GM18517 (cell line): ENCODE measurements around the gene XCR1.
"Not testable (repeated sequence)": the region's sequence is repeated elsewhere in the genome, so short reads cannot be mapped to it uniquely, and the experiment has no call there.

Experiments used
- ATAC-seq: cut with Tn5 transposase; IDR thresholded peaks from one replicate; pipeline ENCODE4 v1.9.1; 2021; ENCODE audit warnings: mild to moderate bottlenecking, moderate library complexity; ENCODE audit not compliant: unreplicated experiment

XCR1 gene, protein sequence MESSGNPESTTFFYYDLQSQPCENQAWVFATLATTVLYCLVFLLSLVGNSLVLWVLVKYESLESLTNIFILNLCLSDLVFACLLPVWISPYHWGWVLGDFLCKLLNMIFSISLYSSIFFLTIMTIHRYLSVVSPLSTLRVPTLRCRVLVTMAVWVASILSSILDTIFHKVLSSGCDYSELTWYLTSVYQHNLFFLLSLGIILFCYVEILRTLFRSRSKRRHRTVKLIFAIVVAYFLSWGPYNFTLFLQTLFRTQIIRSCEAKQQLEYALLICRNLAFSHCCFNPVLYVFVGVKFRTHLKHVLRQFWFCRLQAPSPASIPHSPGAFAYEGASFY

GRCh38 chr3:46027021-46027705 lies at the start of gene XCR1:
TSS of gene XCR1 (minus strand) at chr3:46027483. CDS start at chr3:46021947, 5,536 bp downstream.
- ATAC-seq, result no peak

DNA sequence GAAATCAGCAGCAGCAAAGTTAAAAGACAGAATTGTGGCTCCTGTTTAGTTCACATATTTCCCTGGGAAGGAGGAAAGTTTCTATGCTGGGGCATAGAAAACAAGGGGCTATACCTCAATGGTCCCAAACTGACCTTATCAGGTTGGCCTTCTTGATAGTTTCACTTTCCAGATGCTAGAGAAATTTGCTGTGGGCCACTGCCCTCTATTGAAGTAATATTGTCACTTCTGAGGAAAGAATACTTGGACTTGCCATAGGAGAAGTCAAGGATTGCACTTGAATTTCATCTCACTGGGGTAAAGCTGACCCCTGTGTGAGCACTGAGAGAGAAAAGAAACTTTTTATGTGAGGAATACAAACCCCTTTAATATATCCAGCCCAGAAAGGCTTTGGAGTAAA lies 49.3 kb upstream of the XCR1 start:
- ATAC-seq, result no peak

- no peak for ATAC-seq
These were observed 48.5 kb upstream of the XCR1 start for GRCh38 chr3:46075816-46076215.

DNA sequence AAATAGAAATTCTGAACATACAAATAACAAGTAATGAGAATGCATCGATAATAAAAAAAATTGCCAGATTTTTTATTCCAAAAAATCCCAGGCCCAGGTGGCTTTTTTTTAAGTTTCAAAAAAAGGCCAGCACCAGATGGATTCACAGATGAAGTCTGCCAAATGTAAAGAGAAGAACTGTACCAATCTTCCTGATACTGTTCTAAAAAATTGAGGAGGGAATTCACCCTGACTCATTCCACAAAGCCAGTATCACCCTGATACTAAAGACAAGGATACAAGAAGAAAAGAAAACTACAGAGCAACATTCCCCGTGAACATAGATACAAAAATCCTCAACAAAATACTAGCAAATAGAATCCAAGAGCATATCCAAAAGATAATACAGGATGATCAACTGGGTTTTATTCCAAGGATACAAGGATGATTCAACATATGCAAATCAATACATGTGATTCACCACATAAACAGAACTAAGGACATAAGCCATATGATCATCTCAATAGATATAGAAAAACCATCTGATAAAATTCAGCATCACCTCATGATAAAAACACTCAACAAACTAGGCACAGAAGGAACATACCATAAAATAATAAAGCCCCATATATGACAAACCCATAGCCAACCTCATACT lies 44.1 kb upstream of the XCR1 start:
- no peak for ATAC-seq

DNA sequence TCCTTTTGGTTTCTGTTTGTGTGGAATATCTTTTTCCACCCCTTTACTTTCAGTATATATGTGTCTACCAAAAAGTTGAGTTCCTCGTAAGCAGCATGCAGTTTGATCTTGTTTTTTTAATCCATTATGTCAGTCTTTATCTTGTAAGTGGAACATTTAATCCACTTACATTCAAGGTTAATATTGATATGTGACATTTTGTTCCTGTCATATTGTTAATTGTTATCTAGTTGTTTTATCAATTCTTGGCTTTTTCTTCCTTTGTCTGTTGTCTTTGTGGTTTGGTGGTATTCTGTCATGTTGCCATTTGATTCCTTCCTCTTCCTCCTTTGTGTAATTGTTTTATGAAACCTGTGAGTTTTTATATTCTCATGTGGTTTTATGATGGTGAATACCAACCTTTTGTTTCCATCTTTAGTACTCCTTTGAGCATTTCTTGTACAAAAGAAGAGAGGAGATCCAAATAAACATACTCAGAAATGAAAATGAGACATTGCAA lies 43.4 kb upstream of the XCR1 start:
- ATAC-seq, result no peak

GRCh38 chr3:46068501-46068900 lies 41.2 kb upstream of the XCR1 start:
- ATAC-seq, result no peak

DNA sequence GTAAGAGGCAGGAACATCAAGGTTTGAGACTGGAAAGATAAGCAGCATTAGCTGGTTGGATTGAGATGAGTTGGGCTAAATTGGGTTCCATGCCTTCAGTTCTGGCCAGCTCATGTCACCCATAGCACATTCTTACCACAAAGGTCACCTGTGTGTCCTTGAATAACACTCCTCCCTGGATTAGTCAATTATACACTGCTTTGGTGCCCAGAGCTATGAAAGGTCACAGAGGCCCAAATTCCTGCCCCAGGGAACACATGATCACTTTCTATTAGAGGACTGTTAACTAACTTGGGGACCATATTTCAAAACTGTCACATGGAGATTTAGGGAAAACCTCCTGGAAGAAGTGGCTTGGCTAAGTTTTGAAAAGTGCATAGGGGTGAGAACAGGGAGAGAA lies 40.1 kb upstream of the XCR1 start:
- no peak for ATAC-seq

DNA sequence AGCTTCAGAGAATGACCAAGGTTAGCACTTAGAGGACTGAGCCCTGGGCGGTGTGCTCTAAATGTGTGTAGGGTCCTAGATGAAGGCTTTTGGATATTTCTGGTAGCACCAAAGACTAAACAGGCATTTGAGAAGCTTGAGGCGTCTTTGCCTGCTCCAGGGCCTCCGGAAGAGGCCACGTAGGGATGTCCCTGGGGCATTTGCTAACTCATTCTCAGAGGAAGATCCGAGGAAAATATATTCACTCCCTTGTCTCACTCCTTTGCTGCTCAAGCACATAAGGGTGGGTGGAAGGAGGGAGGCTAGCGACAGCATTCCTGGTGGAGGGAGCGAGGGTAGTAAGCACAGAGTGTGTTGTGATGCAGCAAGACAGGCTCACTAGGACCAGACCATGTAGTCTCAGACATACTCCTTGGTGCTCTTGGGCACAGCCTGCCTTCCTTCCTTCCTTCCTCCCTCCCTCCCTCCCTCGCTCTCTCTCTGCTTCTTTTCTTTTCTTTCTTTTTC lies 38.5 kb upstream of the XCR1 start:
- no peak for ATAC-seq

DNA sequence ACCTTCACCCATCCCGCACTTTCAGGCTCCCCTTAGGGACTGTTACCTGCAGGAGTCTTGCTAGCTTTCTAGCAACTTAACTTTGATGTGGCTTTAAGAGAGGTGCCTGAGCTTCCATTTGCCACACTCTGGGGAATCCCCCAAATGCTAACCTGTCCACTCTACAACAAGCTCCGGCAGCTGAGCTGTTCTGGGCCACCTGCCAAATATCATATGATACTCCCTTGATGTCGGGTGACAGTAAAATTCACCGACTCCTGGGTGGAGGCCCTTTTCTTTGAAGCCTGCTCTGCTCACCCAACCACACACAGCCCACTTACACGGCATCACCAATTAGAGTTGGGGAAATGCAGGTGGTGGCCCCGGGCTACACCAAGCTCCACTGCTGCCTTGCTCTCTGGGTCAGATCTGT lies 38.0 kb upstream of the XCR1 start:
- no peak for ATAC-seq

DNA sequence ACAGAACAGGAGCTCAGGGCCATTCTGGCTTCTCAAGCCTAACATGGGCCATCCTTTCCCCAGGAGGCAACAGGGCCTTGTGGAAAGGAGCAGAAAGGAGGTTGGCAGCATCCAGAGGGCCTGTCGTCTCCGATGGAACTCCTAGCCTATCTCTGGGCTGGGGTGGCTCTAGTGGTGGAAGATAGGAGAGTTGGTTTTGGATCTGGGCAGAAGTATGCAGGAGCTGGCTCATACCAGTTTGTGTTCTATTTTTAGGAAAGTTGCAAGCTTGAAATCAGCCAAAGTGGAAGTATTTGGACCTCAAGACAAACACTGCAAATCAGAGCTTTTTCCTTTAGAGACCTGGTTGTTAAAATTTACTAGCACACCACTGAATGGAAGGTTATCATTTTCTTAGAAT lies 35.4 kb upstream of the XCR1 start:
- ATAC-seq, result no peak

GRCh38 chr3:46061887-46062286 lies 34.6 kb upstream of the XCR1 start:
- ATAC-seq, result no peak

DNA sequence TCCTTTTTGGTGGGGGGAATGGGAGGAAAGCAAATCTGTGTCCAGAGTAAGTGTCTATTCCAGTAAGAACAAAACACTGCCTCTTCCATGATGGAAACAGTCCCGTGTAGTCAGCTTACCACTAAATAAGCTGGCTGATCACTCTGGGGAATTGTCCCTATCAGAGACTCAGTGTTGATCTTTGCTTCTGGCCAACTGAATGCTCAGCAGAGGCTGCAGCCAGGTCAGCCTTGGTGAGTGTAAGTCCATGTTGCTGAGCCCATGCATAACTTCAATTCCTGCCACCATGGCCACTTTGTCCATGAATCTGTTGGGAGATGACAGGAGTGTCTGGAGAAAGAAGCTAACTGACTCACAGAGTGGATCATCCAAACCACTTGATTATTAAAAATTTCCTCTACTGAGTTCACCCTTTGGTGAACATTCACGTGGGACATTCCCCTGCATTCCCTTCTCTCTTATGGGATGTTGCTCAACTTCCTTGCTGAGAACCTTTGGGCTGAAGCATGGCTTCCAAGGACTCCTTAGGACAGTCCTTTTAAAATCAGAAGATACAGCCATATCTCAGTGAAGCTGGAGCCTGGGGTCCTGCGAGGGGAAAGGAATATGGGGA lies 33.9 kb upstream of the XCR1 start:
- ATAC-seq, result no peak

- ATAC-seq, result no peak
These were observed 33.3 kb upstream of the XCR1 start for GRCh38 chr3:46060551-46060950.

- ATAC-seq, result no peak
These were observed 32.1 kb upstream of the XCR1 start for GRCh38 chr3:46059432-46059831.

DNA sequence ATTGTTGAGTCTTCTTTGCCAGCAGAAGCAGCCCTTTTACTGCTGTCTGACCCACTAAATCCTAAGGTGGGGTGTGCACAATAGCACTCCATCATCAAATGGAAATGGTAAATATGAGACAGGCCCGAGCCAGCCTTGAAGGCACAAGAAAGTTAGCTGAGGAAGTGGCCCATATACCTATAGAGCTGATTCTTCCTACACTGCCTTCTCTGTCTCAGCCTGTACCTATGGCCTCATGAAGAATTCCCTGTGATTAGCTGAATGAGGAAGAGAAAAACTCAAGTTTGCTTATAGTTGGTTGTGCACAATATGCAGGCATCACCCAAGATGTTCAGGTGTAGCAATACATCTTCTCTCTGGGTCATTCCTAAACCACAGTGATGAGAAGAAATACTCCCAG lies 31.7 kb upstream of the XCR1 start:
- no peak for ATAC-seq

DNA sequence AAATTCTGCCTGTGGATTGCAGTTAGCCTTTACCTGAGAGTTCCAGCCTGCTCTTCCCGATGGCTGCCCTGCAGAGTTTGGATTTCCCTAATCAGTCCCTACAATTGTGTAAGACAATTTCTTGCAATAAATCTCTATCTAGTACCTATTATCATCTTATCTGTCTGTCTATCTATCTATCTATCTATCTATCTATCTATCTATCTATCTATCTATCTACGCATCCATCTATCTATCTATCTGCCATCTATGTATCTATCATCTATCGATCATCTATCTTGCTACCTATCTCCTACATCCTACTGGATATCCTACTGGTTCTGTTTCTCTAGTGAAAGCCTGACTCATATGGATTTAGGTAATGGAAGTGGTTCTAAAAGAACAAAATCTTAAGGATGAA lies 30.4 kb upstream of the XCR1 start:
- no peak for ATAC-seq

DNA sequence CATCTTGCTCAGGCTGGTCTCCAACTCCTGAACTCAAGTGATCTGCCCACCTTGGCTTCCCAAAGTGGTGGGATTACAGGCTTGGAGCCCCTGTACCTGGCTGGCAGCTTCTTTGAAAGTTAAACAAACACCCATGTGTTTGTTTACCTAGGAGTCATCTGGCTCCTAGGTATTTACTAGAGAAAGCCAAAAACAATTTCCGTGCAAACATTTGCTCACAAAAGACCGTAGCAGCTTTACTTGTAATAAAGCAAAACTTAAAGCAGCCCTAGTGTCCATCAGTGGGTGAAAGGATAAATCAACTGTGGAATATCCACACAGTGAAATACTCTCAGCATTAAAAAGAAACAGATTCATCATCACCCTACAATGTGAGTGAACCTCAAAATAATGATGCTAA lies 29.4 kb upstream of the XCR1 start:
- ATAC-seq, result no peak

- not testable (repeated sequence) for ATAC-seq
These were observed 26.7 kb upstream of the XCR1 start for GRCh38 chr3:46053761-46054515.

DNA sequence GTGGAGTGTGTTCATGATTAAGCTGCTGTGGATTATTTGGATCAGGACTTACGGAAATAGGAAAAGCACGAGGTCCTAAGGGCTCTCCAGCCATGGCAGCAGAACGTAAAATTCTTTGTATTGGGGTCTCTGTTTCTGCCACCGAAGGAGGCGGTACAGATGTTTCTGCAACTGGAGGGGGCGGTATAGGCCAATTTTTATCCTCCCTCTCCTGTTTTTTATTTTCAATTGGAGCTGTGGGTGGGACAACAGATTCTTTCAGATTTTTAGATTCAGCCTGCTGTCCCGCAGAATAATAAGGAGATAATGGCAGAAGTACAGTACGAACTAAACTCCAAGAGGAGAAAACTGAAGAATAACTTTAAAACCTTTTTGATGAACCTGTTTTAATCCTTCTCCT lies 26.0 kb upstream of the XCR1 start:
- ATAC-seq, result not testable (repeated sequence)

- ATAC-seq, result no peak
These were observed 25.2 kb upstream of the XCR1 start for GRCh38 chr3:46052531-46052930.

- ATAC-seq, result no peak
These were observed 21.8 kb upstream of the XCR1 start for GRCh38 chr3:46049093-46049492.
